ENCODE results near the gene MGLL.

Gene MGLL

DNA sequence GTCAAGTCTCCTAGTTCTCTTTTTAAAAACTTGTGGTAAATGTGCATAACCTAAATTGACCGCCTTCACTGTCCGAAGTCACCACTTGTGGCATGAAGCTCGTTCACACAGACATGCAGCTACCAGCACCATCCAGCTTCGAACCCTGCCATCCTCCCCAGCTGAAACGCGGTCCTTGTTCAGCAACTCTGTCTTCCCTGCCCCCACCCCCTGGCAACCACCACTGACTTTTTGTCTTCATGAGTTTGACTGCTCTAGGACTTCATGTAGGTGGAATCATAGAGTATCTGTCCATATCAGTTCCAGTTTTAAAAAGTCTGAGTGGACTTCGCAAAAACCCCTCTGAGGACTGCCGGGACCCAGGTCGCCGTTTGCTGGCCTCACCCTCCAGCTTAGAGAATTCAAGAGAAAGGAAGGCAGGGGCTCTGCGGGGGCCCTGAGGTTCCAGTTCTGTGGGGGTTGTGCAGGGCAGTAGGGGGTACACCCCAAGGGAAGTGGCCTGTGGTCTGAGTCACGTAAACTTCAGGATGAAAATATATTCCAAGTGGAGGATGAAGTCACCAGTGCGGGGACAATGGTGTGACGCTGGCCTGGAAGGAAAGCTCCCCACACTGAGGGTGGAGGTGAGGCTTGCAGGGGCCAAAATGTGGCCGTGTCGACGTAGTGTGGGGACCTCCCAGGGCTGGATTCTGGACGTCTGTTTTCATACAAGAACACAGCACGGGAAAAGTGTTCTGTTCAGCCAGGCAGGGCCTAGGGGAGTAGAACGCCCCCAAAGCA is 82.0 kb downstream of the MGLL start:
- Histone ChIP-seq H3K27me3 (ENCODE audit: insufficient read depth, low read depth) (no peaks in the 10 kb centered on the region), H3K4me1 (ENCODE audit: low read depth, poor library complexity, severe bottlenecking) (peaks cover 45% of the 10 kb centered on the region), H3K4me3 (IDR thresholded peaks at IDR 0.05; ENCODE audit: insufficient read depth, low read depth, low read length) (no peak overlapping the region), H3K9ac (no peak overlapping the region), H3K36me3 (ENCODE audit: insufficient read depth) (no peaks in the 10 kb centered on the region), H2AFZ (ENCODE audit: low read depth) (no peak overlapping the region), H3K79me2 (ENCODE audit: insufficient read depth, low read depth) (no peaks in the 10 kb centered on the region), H4K20me1 (ENCODE audit: insufficient read depth) (no peaks in the 10 kb centered on the region), H3K27ac (no peak overlapping the region), H3K4me2 (no peak overlapping the region)
- TF ChIP-seq, protein P1, sequence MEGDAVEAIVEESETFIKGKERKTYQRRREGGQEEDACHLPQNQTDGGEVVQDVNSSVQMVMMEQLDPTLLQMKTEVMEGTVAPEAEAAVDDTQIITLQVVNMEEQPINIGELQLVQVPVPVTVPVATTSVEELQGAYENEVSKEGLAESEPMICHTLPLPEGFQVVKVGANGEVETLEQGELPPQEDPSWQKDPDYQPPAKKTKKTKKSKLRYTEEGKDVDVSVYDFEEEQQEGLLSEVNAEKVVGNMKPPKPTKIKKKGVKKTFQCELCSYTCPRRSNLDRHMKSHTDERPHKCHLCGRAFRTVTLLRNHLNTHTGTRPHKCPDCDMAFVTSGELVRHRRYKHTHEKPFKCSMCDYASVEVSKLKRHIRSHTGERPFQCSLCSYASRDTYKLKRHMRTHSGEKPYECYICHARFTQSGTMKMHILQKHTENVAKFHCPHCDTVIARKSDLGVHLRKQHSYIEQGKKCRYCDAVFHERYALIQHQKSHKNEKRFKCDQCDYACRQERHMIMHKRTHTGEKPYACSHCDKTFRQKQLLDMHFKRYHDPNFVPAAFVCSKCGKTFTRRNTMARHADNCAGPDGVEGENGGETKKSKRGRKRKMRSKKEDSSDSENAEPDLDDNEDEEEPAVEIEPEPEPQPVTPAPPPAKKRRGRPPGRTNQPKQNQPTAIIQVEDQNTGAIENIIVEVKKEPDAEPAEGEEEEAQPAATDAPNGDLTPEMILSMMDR (conservative IDR thresholded peaks at IDR 0.05; ENCODE audit: low read depth, low read length), result no peak

DNA sequence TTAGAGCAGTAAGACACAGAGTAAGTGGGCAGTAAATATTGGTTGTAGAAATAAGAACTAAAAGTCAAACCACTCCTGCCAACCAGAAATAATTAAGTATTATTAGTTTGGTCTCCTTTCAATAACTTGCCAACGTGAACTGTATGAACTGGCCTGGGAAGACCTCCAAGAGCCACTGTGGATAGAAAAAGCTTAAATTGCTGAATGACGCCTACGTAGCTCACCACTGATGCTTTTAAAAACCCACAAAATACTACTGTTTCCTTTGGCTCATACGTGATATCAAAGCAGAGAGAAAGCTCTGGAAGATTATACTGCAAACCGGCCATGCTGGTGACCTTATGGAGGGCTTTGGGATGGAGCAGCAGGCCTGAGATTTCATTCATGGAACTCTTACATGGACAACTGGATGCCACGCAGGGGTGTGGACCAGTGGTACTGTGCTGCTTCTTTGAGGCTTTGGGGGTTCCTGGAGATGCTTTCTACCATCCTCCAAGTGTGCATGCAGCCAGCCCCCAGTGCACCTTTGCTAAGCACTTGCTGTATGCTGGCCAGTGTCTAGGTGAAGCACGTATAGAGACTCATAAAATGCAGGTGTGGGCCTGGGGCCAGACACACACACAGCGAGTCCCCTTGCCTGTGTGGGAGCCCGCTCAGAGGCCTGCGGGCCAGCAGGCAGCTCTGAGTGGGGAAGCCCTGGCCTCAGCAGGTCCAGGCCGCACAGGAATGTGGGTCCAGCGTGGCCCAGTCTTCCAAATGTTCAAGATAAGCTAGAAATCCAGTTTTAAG is 82.8 kb downstream of the MGLL start:
- H2AFZ ChIP-seq (ENCODE audit: low read depth), result no peak overlapping the region
- TF ChIP-seq, protein P1 (conservative IDR thresholded peaks at IDR 0.05; ENCODE audit: low read depth, low read length), result no peak
- no peaks in the 10 kb centered on the region for H4K20me1 ChIP-seq (ENCODE audit: insufficient read depth)
- H3K4me2 ChIP-seq, result no peak overlapping the region
- peaks cover 53% of the 10 kb centered on the region for H3K4me1 ChIP-seq (ENCODE audit: low read depth, poor library complexity, severe bottlenecking)
- H3K4me3 ChIP-seq (IDR thresholded peaks at IDR 0.05; ENCODE audit: insufficient read depth, low read depth, low read length), result no peak overlapping the region
- no peaks in the 10 kb centered on the region for H3K79me2 ChIP-seq (ENCODE audit: insufficient read depth, low read depth)
- H3K9ac ChIP-seq, result no peak overlapping the region
- H3K36me3 ChIP-seq (ENCODE audit: insufficient read depth), result no peaks in the 10 kb centered on the region
- no peak overlapping the region for H3K27ac ChIP-seq
- no peaks in the 10 kb centered on the region for H3K27me3 ChIP-seq (ENCODE audit: insufficient read depth, low read depth)

DNA sequence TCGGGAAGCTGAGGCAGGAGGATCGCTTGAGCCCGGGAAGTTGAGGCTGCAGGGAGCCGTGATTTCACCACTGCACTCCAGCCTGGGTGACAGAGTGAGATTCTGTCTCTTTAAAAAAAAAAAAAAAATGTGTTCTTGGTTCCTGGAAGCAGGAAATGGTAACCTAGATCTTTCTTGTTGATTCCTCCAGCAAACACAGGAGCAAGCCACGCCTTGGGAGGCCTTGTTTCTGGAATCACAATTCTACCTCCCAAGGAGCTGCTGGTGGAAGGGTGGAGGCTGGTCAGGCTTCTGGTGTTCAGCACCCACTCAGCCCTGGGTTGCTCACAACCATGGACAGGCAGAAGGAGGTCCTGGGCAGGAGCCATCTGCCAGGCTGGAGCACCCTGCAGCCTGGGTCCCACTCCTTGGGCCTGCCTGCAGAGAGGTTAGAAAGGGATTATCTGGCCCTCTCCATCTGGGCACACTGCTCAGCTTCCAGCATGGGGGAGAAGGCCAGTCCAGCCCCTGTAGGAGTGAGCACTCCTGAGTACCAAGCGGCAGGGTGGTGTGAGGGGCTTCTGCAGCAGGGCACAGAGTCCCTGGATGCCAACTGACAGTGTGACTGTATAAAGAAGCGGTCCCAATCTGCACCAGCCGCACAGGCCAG is 84.0 kb downstream of the MGLL start:
- Histone ChIP-seq H2AFZ (ENCODE audit: low read depth) (peak overlapping the region; percentile 55; the same call in 1 of the 2 replicates), H3K79me2 (ENCODE audit: insufficient read depth, low read depth) (no peaks in the 10 kb centered on the region), H3K4me2 (peak overlapping the region; percentile 43; the same call in 1 of the 2 replicates), H3K9ac (peak overlapping the region; percentile 30; the same call in 1 of the 2 replicates), H3K27ac (no peak overlapping the region), H4K20me1 (ENCODE audit: insufficient read depth) (no peaks in the 10 kb centered on the region), H3K4me3 (IDR thresholded peaks at IDR 0.05; ENCODE audit: insufficient read depth, low read depth, low read length) (no peak overlapping the region), H3K27me3 (ENCODE audit: insufficient read depth, low read depth) (no peaks in the 10 kb centered on the region), H3K4me1 (ENCODE audit: low read depth, poor library complexity, severe bottlenecking) (peaks cover 62% of the 10 kb centered on the region), H3K36me3 (ENCODE audit: insufficient read depth) (no peaks in the 10 kb centered on the region)
- TF ChIP-seq, protein P1 (conservative IDR thresholded peaks at IDR 0.05; ENCODE audit: low read depth, low read length), result no peak

DNA sequence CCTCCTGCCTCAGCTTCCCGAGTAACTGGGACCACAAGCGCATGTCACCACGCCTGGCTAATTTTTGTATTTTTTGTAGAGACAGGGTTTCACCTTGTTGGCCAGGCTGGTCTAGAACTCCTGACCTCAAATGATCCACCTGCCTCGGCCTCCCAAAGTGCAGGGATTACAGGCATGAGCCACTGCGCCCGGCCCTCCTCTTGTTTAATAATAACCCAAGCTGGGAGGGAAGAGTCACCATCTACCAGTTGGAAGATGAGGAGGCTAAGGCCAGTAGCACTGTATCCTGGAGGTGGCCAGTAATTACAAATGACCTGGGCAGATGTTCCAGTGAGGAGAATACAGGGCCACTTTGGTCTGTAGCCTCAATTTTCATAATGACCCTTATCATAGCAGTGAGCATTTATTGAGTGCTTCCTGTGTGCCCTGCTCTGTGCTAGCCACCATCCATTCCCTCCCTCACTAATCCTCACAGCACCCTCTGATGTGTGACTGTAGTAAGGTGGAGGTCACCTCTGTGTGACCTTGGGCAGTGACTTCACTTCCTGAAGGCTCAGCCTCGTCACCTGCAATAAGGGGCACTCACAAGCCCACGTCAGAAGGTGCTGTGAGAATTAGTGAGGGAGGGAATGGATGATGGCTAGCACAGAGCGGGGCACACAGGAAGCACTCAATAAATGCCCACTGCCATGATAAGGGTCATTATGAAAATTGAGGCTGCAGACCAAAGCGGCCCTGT is 85.3 kb downstream of the MGLL start:
- Histone ChIP-seq H3K4me2 (peak overlapping the region; percentile 75), H3K79me2 (ENCODE audit: insufficient read depth, low read depth) (no peaks in the 10 kb centered on the region), H3K4me1 (ENCODE audit: low read depth, poor library complexity, severe bottlenecking) (peaks cover 56% of the 10 kb centered on the region), H3K9ac (peak overlapping the region; percentile 49; the same call in 1 of the 2 replicates), H3K27me3 (ENCODE audit: insufficient read depth, low read depth) (no peaks in the 10 kb centered on the region), H3K4me3 (IDR thresholded peaks at IDR 0.05; ENCODE audit: insufficient read depth, low read depth, low read length) (no peak overlapping the region), H2AFZ (ENCODE audit: low read depth) (peak overlapping the region; percentile 77; the same call in 1 of the 2 replicates), H4K20me1 (ENCODE audit: insufficient read depth) (no peaks in the 10 kb centered on the region), H3K27ac (peak overlapping the region; percentile 71), H3K36me3 (ENCODE audit: insufficient read depth) (no peaks in the 10 kb centered on the region)
- TF ChIP-seq, protein P1 (conservative IDR thresholded peaks at IDR 0.05; ENCODE audit: low read depth, low read length), result no peak

Data from KMS-11 (cell line).